H9 (cell line): ENCODE measurements around the gene CTRB2. TPM values are rescaled to one million over a fixed set of nuclear protein-coding genes. Genes with fewer than 3 reads are reported as not detected.

Experiments
- DNase-seq: peaks from one replicate; pipeline ENCODE4 v3.0.0-alpha.2; 2017
- H2AFZ ChIP-seq: one replicate; pipeline ENCODE4 v1.6.1; 2013; ENCODE audit warnings: mild to moderate bottlenecking, low read length, control low read depth, moderate library complexity
- H2AK5ac ChIP-seq: 2 replicates; pipeline ENCODE4 v1.6.1; 2013; ENCODE audit warnings: low read length, control low read depth, mixed read lengths; ENCODE audit not compliant: insufficient read length
- H2BK120ac ChIP-seq: one replicate; pipeline ENCODE4 v1.6.1; 2013; ENCODE audit warnings: low read depth, mild to moderate bottlenecking, low read length, control low read depth, inconsistent platforms; ENCODE audit not compliant: poor library complexity, severe bottlenecking
- H2BK12ac ChIP-seq: 2 replicates; pipeline ENCODE4 v1.6.1; 2013; ENCODE audit warnings: low read length, control low read depth, mixed read lengths, low read depth; ENCODE audit not compliant: insufficient read length
- H2BK15ac ChIP-seq: 2 replicates; pipeline ENCODE4 v1.6.1; 2013; ENCODE audit warnings: low read depth, low read length, control low read depth
- H2BK20ac ChIP-seq: one replicate; pipeline ENCODE4 v1.6.1; 2013; ENCODE audit warnings: low read depth, mild to moderate bottlenecking, low read length, control low read depth, inconsistent platforms; ENCODE audit not compliant: poor library complexity, severe bottlenecking
- H2BK5ac ChIP-seq: 2 replicates; pipeline ENCODE4 v1.6.1; 2013; ENCODE audit warnings: low read length, control low read depth, mixed read lengths; ENCODE audit not compliant: insufficient read length
- H3K14ac ChIP-seq: 2 replicates; pipeline ENCODE4 v1.6.1; 2013; ENCODE audit warnings: low read length, control low read depth; ENCODE audit not compliant: insufficient read depth
- H3K18ac ChIP-seq: 2 replicates; pipeline ENCODE4 v1.6.1; 2013; ENCODE audit warnings: low read depth, mild to moderate bottlenecking, mixed read lengths, low read length, control low read depth; ENCODE audit not compliant: insufficient read length
- H3K23ac ChIP-seq: 2 replicates; pipeline ENCODE4 v1.6.1; 2013; ENCODE audit warnings: low read length, control low read depth, mixed read lengths, low read depth; ENCODE audit not compliant: insufficient read length
- H3K23me2 ChIP-seq: 2 replicates; pipeline ENCODE4 v1.6.1; 2013; ENCODE audit warnings: low read depth, mild to moderate bottlenecking, mixed read lengths, low read length, control low read depth; ENCODE audit not compliant: insufficient read length, poor library complexity, severe bottlenecking
- H3K27ac ChIP-seq: 2 replicates; pipeline ENCODE4 v1.5.1; 2013; ENCODE audit warnings: low read length, control low read depth, mixed read lengths, low read depth; ENCODE audit not compliant: insufficient read length
- H3K27me3 ChIP-seq: 2 replicates; pipeline ENCODE4 v1.6.1; 2013; ENCODE audit warnings: low read length, control low read depth, inconsistent platforms; ENCODE audit not compliant: insufficient read depth
- H3K4ac ChIP-seq: 2 replicates; pipeline ENCODE4 v1.6.1; 2013; ENCODE audit warnings: low read depth, mild to moderate bottlenecking, control low read depth, inconsistent platforms, low read length, moderate library complexity
- H3K4me1 ChIP-seq: 2 replicates; pipeline ENCODE4 v1.6.1; 2013; ENCODE audit warnings: low read length, control low read depth, inconsistent platforms; ENCODE audit not compliant: insufficient read depth
- H3K4me2 ChIP-seq: 2 replicates; pipeline ENCODE4 v1.6.1; 2013; ENCODE audit warnings: low read length, control low read depth, mixed read lengths; ENCODE audit not compliant: insufficient read length, insufficient read depth
- H3K56ac ChIP-seq: 2 replicates; pipeline ENCODE4 v1.6.1; 2013; ENCODE audit warnings: low read depth, mild to moderate bottlenecking, mixed read lengths, low read length, control low read depth; ENCODE audit not compliant: insufficient read length
- H3K79me1 ChIP-seq: 2 replicates; pipeline ENCODE4 v1.6.1; 2013; ENCODE audit warnings: low read depth, mild to moderate bottlenecking, moderate library complexity, low read length, control low read depth, inconsistent platforms; ENCODE audit not compliant: insufficient read depth, poor library complexity, severe bottlenecking
- H3K79me2 ChIP-seq: 2 replicates; pipeline ENCODE4 v1.6.1; 2013; ENCODE audit warnings: low read length, control low read depth, inconsistent platforms; ENCODE audit not compliant: insufficient read depth
- H3K9ac ChIP-seq: 2 replicates; pipeline ENCODE4 v1.6.1; 2013; ENCODE audit warnings: low read length, control low read depth, mixed read lengths; ENCODE audit not compliant: insufficient read length; ENCODE audit errors: extremely low read depth
- H3K9me3 ChIP-seq: one replicate; pipeline ENCODE4 v1.6.1; 2013; ENCODE audit warnings: low read depth, low read length, inconsistent platforms; ENCODE audit not compliant: control insufficient read depth
- H3T11ph ChIP-seq: one replicate; pipeline ENCODE4 v1.6.1; 2013; ENCODE audit warnings: mild to moderate bottlenecking, low read length, control low read depth, inconsistent platforms
- H4K20me1 ChIP-seq: one replicate; pipeline ENCODE4 v1.6.1; 2013; ENCODE audit not compliant: control insufficient read depth, insufficient read length, insufficient read depth
- H4K5ac ChIP-seq: 2 replicates; pipeline ENCODE4 v1.6.1; 2013; ENCODE audit warnings: low read depth, mild to moderate bottlenecking, mixed read lengths, low read length, control low read depth; ENCODE audit not compliant: insufficient read length
- H4K8ac ChIP-seq: replicated peaks from 2 replicates; pipeline ENCODE4 v1.6.1; 2013; ENCODE audit warnings: low read length, control low read depth, mixed read lengths, low read depth; ENCODE audit not compliant: insufficient read length
- H4K91ac ChIP-seq: 2 replicates; pipeline ENCODE4 v1.6.1; 2013; ENCODE audit warnings: low read depth, mild to moderate bottlenecking, moderate library complexity, mixed read lengths, low read length, control low read depth; ENCODE audit not compliant: insufficient read length
- H3K27ac Mint-ChIP-seq, 3 experiments: 2 replicates in 2 of 3; 3 replicates in 1 of 3; pipeline ENCODE4 v1.8.0; 2020 to 2021; ENCODE audit warnings: mixed read lengths in 3 of 3, mild to moderate bottlenecking in 1 of 3, moderate library complexity in 1 of 3
- H3K27me3 Mint-ChIP-seq: 2 replicates; pipeline ENCODE4 v1.8.0; 2021; ENCODE audit warnings: low read depth, mild to moderate bottlenecking, moderate library complexity, mixed read lengths
- H3K36me3 Mint-ChIP-seq, 3 experiments: 2 replicates in 2 of 3; 3 replicates in 1 of 3; pipeline ENCODE4 v1.8.0; 2020 to 2021; ENCODE audit warnings: low read depth in 3 of 3, mixed read lengths in 3 of 3; ENCODE audit not compliant: insufficient read depth in 1 of 3
- H3K4me1 Mint-ChIP-seq, 2 experiments: 2 replicates each; pipeline ENCODE4 v1.8.0; 2020; ENCODE audit warnings: mixed read lengths in 2 of 2
- H3K4me3 Mint-ChIP-seq, 2 experiments: 2 replicates in 1 of 2; 3 replicates in 1 of 2; pipeline ENCODE4 v1.8.0; 2020 to 2021; ENCODE audit warnings: mild to moderate bottlenecking in 2 of 2, mixed read lengths in 2 of 2, moderate library complexity in 1 of 2
- H3K9me3 Mint-ChIP-seq, 2 experiments: 2 replicates in 1 of 2; 3 replicates in 1 of 2; pipeline ENCODE4 v1.8.0; 2020; ENCODE audit warnings: mild to moderate bottlenecking in 2 of 2, mixed read lengths in 2 of 2, moderate library complexity in 1 of 2
- CTCF ChIP-seq: fragments of 200-600 bp; sonication (generic); conservative IDR thresholded peaks from 3 replicates; pipeline ENCODE4 v1.8.0; 2021; ENCODE audit warnings: antibody characterized with exemption, mild to moderate bottlenecking
- WGBS: extraction: QIAGEN DNeasy Blood & Tissue Kit; methylation state at CpG from one replicate; pipeline ENCODE4 v1.1.7; 2013; ENCODE audit warnings: missing lambda C conversion rate, low lambda C conversion rate, mixed read lengths; ENCODE audit not compliant: insufficient read length; ENCODE audit errors: extremely low coverage; 5-methylcytosine and 5-hydroxymethylcytosine counted together
- total RNA-seq: library from RNA; stranded (reverse); gene quantifications from 2 replicates; pipeline ENCODE4 v1.2.1, GENCODE V29; 2021

CTRB2 gene
- total RNA-seq, 1 experiment from 2014 or later, result not detected

GRCh38 chr16:75239542-75240122, 32.7 kb upstream of the CTRB2 start:
- H3K27me3 Mint-ChIP-seq, result no peaks in the 10 kb centered on the region
- no peaks in the 10 kb centered on the region for H3K23me2 ChIP-seq
- H2AFZ ChIP-seq, result no peak overlapping the region
- no peaks in the 10 kb centered on the region for H3K9me3 Mint-ChIP-seq
- H3K27ac ChIP-seq, result no peak overlapping the region
- DNase-seq, result peak; percentile 22
- peaks cover 14% of the 10 kb centered on the region; the same call in 1 of the 2 replicates for H3K79me2 ChIP-seq
- H3T11ph ChIP-seq, result no peak overlapping the region
- no peak overlapping the region for H2BK15ac ChIP-seq
- peak overlapping the region; percentile 28; the same call in 1 of the 2 replicates for H3K14ac ChIP-seq
- no peaks in the 10 kb centered on the region for H3K9me3 ChIP-seq
- peak overlapping the region; percentile 51 to 90 (median 88); a peak in 6 of 7 replicates for H3K27ac Mint-ChIP-seq
- H2BK5ac ChIP-seq, result no peak overlapping the region
- no peak overlapping the region for H2AK5ac ChIP-seq
- no peak overlapping the region for H3K9ac ChIP-seq
- no peak for TF ChIP-seq CTCF
- no peak overlapping the region for H3K4me3 Mint-ChIP-seq
- H3K36me3 Mint-ChIP-seq, result peaks cover 36 to 62% (median 55%) of the 10 kb centered on the region in 3 experiments; a peak in 6 of 7 replicates
- H4K20me1 ChIP-seq, result no peaks in the 10 kb centered on the region
- H4K8ac ChIP-seq, result no peak overlapping the region
- H3K23ac ChIP-seq, result no peak overlapping the region
- H3K79me1 ChIP-seq, result peaks cover 7% of the 10 kb centered on the region
- H4K5ac ChIP-seq, result no peak overlapping the region
- H2BK12ac ChIP-seq, result no peak overlapping the region
- no peak overlapping the region for H3K18ac ChIP-seq
- H2BK20ac ChIP-seq, result no peak overlapping the region
- no peak overlapping the region for H4K91ac ChIP-seq
- H3K4me1 ChIP-seq, result no peaks in the 10 kb centered on the region; the same call in 1 of the 2 replicates
- no peak overlapping the region for H3K4me2 ChIP-seq
- no peak overlapping the region for H3K56ac ChIP-seq
- peaks cover 15 to 25% of the 10 kb centered on the region in 2 experiments for H3K4me1 Mint-ChIP-seq
- no peak overlapping the region for H3K4ac ChIP-seq
- H3K27me3 ChIP-seq, result no peaks in the 10 kb centered on the region
- H2BK120ac ChIP-seq, result no peak overlapping the region
- WGBS, result no CpG with 5 or more reads among the region's 19 CpGs
